Activated naive CD4-positive, alpha-beta T cell (primary cell): ENCODE measurements around the gene TP53AIP1.

ENCODE experiments used
- DNase-seq, 4 experiments: peaks; one replicate each; lab custom pipeline; 2025; lab: John Stamatoyannopoulos, UW

TP53AIP1 gene, protein sequence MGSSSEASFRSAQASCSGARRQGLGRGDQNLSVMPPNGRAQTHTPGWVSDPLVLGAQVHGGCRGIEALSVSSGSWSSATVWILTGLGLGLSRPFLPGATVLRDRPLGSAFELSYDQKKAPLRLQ

DNA sequence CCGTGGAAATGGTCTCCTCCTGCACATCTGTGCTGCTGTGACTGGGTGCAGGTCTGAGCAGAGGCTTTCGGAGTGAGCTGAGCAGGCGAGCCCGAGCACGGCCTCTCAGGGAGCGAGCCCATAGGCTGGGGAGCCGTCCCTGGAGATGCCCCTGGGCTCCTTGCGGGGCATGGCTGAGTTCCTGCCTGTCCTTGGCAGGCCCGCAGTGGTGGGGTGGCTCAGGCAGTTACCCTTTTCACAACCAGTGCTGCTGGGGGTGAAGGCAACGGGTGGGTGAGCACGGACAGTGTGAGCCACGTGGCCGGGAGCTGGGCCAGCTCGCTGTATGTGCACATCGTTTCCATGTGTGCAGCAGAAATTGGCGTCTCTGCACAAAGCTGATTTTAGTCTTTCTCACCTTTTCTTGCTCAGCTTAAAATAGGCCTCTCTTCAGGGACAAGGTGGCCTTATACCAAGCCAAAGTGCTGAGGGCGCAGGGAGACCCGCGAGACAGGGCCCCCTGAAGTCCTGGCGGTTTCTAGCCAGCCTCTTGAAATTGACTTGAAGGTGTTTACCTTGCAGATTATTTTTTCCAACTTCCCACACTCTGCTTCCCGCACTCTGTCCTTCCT lies at the start of gene TP53AIP1:
TSS of gene TP53AIP1 (minus strand) at position 55 of the 611 bp plus-strand sequence. CDS start 5,053 bp downstream, outside the sequence.
- no peak for DNase-seq

- DNase-seq = no peak
These were observed 45.7 kb upstream of the TP53AIP1 start for GRCh38 chr11:128988242-128988970.

DNA sequence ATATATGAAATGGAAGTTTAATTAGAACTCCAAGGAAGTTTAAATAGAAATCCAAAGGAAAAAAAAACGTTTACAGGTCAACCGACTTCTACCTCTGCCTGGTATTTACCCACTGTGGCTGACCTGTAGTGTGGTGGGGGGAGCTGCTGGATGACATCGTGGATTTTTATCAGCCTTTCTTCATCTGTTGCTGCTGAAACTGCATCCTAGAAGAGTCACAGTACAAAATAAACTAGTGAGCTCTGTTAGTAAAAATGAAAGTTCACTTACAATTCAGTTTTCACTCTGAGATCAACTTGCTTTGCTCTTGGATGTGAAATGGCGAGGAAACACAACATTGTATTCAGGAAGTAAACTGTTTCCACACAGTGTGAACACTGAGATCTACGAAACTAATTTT lies 43.2 kb upstream of the TP53AIP1 start:
- DNase-seq = no peak

DNA sequence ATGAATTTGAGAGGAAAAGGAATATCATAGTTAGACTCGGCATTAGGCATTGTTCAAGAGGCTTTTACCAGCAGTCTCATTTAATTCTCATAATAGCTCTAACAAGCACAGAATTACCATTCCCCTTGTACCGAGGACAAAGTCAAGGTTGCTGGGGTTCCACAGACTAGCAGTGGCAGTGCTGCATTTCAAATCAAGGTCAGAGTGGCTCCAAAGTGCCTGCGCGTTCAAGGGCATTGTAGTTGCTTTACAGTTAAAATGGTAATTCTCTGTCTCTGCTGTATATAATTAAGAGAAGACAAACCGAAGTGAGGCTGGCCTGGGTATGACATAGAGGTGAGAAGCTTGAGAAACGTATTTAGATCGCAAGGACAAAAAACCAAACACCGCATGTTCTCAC lies 40.4 kb upstream of the TP53AIP1 start:
- DNase-seq = no peak

- DNase-seq = no peak
These were observed 38.6 kb upstream of the TP53AIP1 start for GRCh38 chr11:128981254-128981653.

DNA sequence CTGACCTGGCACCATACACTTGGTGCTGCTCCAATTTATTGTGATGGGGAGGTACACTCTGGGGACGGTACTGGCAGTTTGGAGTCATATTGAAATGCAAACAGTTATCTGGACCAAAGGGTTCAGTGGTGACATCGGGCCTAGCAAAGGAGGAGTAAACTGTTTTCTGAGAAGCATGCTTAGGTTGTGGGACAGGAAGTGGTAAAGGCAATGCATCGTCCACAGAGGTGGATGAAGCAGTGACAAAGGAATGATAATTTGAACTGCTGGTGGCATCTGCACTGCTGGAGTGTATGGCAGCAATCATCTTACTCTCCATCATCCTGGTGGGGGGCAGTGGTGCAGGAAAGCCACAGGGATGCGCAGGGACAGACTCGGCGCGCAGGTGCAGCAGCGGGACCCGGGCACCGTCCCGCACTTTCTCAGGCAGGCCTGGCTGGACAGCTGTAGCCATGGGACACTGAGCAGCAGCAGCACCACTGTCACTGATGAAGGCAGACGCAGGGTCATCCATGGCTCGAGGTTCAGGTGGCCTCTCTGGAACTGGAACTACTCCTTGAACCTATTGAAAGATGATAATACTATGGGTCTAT lies 28.0 kb upstream of the TP53AIP1 start:
- DNase-seq = no peak

- no peak for DNase-seq
These were observed 26.2 kb upstream of the TP53AIP1 start for GRCh38 chr11:128968916-128969315.

- no peak for DNase-seq
These were observed 24.9 kb upstream of the TP53AIP1 start for GRCh38 chr11:128967578-128967977.

- DNase-seq = no peak
These were observed 22.8 kb upstream of the TP53AIP1 start for GRCh38 chr11:128965485-128965884.

DNA sequence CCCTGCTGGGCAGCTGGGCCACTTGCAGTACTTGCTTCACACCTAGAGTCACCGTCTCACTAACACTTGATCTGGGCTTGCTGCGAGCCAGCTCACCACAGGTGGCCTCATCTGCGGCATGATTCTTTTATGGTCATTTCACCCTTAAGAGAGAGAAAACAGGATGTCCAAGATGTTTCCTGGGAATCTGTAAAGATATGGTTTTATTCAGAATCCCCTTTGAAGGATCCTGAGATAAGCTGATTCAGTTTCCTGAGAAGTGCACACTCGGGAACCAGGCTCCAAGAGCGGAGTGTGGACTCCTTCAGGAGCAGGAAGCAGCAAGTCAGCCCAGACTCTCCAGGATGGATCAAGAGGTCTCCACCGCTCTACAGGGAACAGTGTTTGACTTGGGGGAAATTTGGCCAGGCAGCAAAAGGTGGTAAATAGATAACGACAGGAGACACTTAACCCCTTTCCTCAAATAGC lies 21.8 kb upstream of the TP53AIP1 start:
- no peak for DNase-seq

GRCh38 chr11:128963744-128964325 lies 21.2 kb upstream of the TP53AIP1 start:
- DNase-seq = no peak

- DNase-seq = no peak
These were observed 20.2 kb upstream of the TP53AIP1 start for GRCh38 chr11:128962896-128963295.

DNA sequence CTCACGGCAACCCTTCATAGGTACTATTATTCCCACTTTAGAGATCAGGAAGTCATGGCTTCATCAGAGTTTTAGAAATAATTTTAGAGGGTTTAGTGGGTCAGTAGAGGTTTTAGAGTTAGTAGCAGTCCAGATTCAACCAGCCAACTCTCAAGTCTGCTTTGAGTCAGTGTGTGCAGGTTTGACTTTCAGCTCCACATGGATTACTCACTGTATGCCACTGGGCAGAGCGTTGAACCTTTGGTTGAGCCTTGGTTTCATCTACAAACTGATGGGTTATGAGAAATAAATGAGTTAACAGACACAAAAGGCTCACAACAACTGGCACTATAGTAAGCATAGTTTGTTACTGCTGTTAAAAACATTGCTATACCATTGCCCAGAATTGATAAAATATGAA lies 19.0 kb upstream of the TP53AIP1 start:
- no peak for DNase-seq

- DNase-seq = no peak
These were observed 14.5 kb upstream of the TP53AIP1 start for GRCh38 chr11:128957202-128957482.

DNA sequence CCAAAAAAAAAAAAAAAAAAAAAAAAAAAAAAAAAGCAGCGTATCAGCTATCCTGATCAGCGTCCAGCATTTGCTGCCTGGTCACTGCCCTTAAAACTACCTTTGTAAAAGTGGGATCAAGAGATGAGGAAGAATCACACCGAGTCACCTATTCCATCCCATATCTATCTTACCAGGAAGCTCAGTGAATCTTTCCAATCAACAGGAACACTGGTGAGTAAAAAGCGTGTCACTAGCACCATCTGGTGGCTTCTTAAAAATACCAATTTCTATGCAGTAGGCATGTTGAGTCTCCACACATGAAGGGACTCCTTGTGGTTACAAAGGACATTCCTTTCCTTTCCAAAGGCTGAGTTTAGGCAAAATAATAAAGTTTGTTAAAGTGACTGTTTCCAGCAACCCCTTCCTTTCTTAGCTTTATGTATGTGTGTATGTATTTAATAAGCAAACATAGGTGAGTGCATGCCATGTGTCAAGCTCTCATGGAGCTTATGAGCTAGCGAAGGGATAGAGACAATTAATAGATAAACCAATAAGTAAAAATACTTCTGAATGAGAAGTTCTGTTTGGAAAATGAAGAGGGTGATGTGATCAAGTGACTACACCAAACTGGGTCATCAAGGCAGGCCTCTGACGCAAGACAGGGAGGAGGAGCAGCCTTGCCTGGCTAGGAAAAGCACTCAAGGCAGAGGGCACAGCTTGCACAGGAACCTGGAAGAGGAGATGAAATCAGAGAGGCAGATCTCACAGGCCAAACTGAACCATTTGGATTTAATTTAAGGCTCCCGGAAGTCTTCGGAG lies 13.9 kb upstream of the TP53AIP1 start:
- DNase-seq = no peak

GRCh38 chr11:128955636-128956035 lies 13.0 kb upstream of the TP53AIP1 start:
- DNase-seq = no peak

GRCh38 chr11:128953151-128953550 lies 10.5 kb upstream of the TP53AIP1 start:
- no peak for DNase-seq

- DNase-seq = no peak
These were observed 7.3 kb upstream of the TP53AIP1 start for GRCh38 chr11:128949791-128950454.

DNA sequence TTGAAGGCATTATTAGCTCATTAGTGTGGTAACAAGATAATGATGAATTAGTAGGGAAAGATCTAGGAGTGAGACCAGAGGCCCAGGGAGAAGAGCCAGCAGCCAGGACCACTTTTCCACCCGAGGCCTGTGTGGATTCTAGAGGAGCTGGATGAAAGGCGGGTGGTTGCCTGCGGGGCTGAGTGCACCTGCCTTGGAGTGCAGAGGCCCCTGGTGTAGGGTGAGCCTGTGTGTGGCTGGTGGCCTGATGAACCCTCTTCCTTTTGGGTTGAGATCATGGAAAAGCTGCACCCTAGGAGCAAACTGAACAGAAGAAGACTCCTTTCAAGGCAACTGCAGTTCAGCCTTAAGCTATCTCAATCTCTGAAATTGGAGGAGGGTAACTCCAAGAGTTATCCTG lies 5.9 kb upstream of the TP53AIP1 start:
- DNase-seq = no peak

DNA sequence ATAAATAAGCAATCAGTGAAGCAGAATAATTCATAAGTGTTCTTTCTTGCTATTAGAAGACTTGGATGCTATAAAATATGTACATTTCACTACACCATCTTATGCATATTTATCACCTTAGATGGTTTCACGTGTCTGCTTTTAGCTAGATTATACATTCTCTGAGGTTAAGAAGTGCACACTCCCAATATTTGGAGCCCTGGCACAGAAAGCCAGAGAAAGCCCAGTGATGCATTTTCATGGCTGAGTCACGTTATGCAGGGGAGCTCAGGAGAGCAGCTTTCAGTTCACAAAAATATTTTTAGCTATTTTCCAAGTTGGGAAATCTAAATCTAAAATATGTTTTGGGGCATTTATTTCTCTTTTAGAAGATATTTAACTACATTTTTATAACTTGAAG lies 5.1 kb upstream of the TP53AIP1 start:
- no peak for DNase-seq

DNA sequence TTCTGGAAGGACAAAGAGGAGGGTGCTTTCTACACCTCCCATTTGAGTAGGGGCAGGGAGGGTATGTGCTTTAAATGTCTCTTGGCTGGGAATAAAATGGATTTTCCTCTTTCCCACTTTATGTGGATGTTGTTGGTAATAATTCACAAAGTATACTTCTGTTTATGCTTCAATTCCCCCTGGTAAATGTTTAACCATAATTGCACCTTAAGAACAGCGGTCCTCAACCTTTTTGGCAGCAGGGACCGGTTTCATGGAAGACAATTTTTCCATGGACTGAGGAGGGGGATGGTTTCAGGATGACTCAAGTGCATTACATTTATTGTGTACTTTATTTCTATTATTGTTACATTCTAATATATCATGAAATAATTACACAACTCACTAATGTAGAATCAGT lies 4.0 kb upstream of the TP53AIP1 start:
- no peak for DNase-seq
